Endothelial cell of umbilical vein (primary cell): Measurements from ENCODE around the gene DUOXA2.

Experiments
- EZH2 ChIP-seq: IDR thresholded peaks from 2 replicates; pipeline ENCODE4 v1.6.1; 2012; ENCODE audit warnings: borderline replicate concordance, low read depth, mild to moderate bottlenecking, moderate library complexity, low read length, inconsistent platforms; ENCODE audit not compliant: severe bottlenecking
- FOS ChIP-seq: IDR thresholded peaks from 2 replicates; pipeline ENCODE4 v1.6.1; 2011; ENCODE audit warnings: mild to moderate bottlenecking, low read length, moderate library complexity, borderline replicate concordance; ENCODE audit not compliant: insufficient read depth
- GATA2 ChIP-seq: IDR thresholded peaks from 2 replicates; pipeline ENCODE4 v1.7.0; 2011; ENCODE audit warnings: low read depth, mild to moderate bottlenecking, moderate library complexity, mixed read lengths, low read length; ENCODE audit not compliant: insufficient read length, insufficient read depth
- JUN ChIP-seq: IDR thresholded peaks from 2 replicates; pipeline ENCODE4 v1.6.1; 2011; ENCODE audit warnings: borderline replicate concordance, low read depth; ENCODE audit not compliant: insufficient read length, insufficient read depth
- MYC ChIP-seq: IDR thresholded peaks from one replicate; pipeline ENCODE4 v1.6.1; 2011; ENCODE audit warnings: mild to moderate bottlenecking, low read depth, low read length
- POLR2A ChIP-seq: IDR thresholded peaks from 2 replicates; pipeline ENCODE4 v1.6.1; 2012; ENCODE audit warnings: low read depth, mild to moderate bottlenecking, control low read depth, low read length
- POLR2AphosphoS5 ChIP-seq: IDR thresholded peaks from 2 replicates; pipeline ENCODE4 v1.6.1; 2012; ENCODE audit warnings: low read depth, mild to moderate bottlenecking, control low read depth, low read length, moderate library complexity; ENCODE audit not compliant: insufficient read depth
- TF ChIP-seq, protein P1 (sequence below), 2 donors: IDR thresholded peaks; 1 replicate in 1 of 2; 2 replicates in 1 of 2; pipeline ENCODE4 v1.5.1; 2011; ENCODE audit warnings: low read length in 2 of 2, mild to moderate bottlenecking in 2 of 2, moderate library complexity in 2 of 2, control low read depth in 1 of 2, inconsistent platforms in 1 of 2, low read depth in 1 of 2; ENCODE audit not compliant: insufficient read depth in 1 of 2; ENCODE audit errors: extremely low read depth in 1 of 2
- TF ChIP-seq, protein P2 (sequence below): IDR thresholded peaks from 2 replicates; pipeline ENCODE4 v1.6.1; 2011; ENCODE audit not compliant: insufficient read depth, insufficient read length

DNA sequence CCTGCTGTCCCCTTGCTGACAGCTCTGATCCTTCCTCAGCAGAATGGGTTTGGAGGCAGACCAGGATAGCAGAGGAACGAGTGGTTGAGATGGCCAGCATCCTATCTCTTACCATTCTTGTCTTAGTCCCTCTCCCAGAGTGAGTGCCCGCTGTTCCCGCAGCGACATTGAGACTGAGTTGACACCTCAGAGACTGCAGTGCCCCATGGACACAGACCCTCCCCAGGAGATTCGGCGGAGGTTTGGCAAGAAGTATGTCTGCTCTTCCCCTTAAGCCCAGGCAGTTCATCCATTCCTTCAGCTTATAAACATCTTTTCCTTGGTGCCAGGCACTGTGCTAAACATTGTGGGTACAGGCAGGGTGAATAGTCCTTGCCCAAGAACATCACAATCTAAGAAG lies 36.9 kb downstream of the DUOXA2 start:
- TF ChIP-seq, protein P1, sequence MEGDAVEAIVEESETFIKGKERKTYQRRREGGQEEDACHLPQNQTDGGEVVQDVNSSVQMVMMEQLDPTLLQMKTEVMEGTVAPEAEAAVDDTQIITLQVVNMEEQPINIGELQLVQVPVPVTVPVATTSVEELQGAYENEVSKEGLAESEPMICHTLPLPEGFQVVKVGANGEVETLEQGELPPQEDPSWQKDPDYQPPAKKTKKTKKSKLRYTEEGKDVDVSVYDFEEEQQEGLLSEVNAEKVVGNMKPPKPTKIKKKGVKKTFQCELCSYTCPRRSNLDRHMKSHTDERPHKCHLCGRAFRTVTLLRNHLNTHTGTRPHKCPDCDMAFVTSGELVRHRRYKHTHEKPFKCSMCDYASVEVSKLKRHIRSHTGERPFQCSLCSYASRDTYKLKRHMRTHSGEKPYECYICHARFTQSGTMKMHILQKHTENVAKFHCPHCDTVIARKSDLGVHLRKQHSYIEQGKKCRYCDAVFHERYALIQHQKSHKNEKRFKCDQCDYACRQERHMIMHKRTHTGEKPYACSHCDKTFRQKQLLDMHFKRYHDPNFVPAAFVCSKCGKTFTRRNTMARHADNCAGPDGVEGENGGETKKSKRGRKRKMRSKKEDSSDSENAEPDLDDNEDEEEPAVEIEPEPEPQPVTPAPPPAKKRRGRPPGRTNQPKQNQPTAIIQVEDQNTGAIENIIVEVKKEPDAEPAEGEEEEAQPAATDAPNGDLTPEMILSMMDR (IDR thresholded peaks at IDR 0.05; ENCODE audit: extremely low read depth in 1 of 2, insufficient read depth in 1 of 2, low read depth in 1 of 2, low read length in 2 of 2): no peak
- TF ChIP-seq POLR2A: no peak
- TF ChIP-seq, protein P2, sequence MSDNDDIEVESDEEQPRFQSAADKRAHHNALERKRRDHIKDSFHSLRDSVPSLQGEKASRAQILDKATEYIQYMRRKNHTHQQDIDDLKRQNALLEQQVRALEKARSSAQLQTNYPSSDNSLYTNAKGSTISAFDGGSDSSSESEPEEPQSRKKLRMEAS: no peak
- TF ChIP-seq MYC: no peak
- no peak for TF ChIP-seq POLR2AphosphoS5
- no peak for TF ChIP-seq GATA2
- TF ChIP-seq EZH2: no peak
- TF ChIP-seq JUN: no peak
- TF ChIP-seq FOS: no peak
